ENCODE measurements around the gene MT2A. TPM values are rescaled to one million over a fixed set of nuclear protein-coding genes. Genes with fewer than 3 reads are reported as not detected.

MT2A gene
- total and polyA plus RNA-seq, 2 donors (not counting 1 experiment from before 2014, with no cell fraction given), result 3.1 to 14.4 TPM

DNA sequence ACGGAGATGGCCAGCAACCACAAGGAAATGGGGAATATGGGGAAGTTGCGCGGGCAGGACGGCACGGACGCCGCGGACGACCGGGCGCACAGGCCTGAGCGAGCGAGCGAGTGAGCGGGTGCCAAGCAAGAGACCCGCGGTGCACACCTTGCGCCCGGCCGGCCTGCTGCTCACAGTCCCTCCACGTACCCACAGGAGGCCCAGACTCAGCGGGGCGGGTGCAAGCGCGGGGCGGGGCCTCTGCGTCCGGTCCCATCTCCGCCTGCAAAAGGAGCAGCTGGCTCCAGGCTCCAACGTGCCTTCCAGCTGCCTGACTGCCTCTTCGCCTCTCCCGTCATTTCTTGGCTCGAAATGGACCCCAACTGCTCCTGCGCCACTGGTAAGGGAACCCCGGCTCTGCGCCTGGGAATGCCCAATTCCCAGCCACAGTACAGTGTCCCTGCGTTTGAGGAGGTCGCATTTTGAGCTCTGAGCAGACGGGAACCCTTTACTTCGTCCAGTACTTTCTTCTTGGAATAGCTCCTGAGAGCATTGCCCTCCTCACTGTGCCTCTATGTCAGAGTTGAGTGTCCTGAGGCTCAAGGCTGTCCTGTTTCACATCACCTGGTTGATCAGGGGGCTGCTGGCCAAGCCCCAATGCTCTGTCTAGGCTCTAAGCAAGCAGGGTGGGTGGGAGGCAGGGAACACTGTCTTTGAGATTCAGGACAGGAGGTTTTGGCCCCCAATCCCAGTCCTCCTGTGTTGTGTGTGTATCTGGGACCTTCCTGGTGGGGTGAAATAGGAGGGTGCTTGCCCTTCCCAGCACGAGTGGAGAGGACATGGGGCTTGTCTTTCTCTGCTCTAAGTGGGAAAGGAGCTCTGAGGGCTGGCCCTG lies 9.1 kb downstream of the MT2A start:
- Mint-ChIP-seq H3K4me3 (peak overlapping the region; percentile 64), H3K27me3 (peaks cover 38% of the 10 kb centered on the region), H3K27ac (no peak overlapping the region), H3K9me3 (ENCODE audit: insufficient read depth) (no peaks in the 10 kb centered on the region), H3K4me1 (peaks cover 10% of the 10 kb centered on the region)
- no peaks in the 10 kb centered on the region for H4K20me1 ChIP-seq (ENCODE audit: control insufficient read depth, insufficient read depth, low read length, poor library complexity, severe bottlenecking)
- WGBS (ENCODE audit: insufficient coverage), result 5% methylated on average over 40 of the region's 41 CpGs
- no peaks in the 10 kb centered on the region for H3K79me2 ChIP-seq (ENCODE audit: control insufficient read depth, insufficient read depth, low read length)
- H3K4me1 ChIP-seq (ENCODE audit: control insufficient read depth in 2 of 2, insufficient read depth in 2 of 2, low read length in 2 of 2), result peaks cover 10% of the 10 kb centered on the region in 2 donors
- H3K4me2 ChIP-seq (replicated peaks; ENCODE audit: low read depth, low read length, poor library complexity, severe bottlenecking), result peak overlapping the region; percentile 70
- ATAC-seq (ENCODE audit: low read depth) (peak; percentile 41), DNase-seq (no peak)
- no peak overlapping the region for H3K27ac ChIP-seq (ENCODE audit: low read length in 2 of 2)
- H3K9me3 ChIP-seq (ENCODE audit: control extremely low read depth in 1 of 3, control insufficient read depth in 2 of 3, insufficient read depth in 1 of 3, low read length in 2 of 3), result no peaks in the 10 kb centered on the region
- peak overlapping the region in 2 of 5 experiments; percentile 2 to 30 for H3K4me3 ChIP-seq (ENCODE audit: control extremely low read depth in 1 of 5, extremely low read depth in 1 of 5, insufficient read depth in 1 of 5, low read depth in 2 of 5, low read length in 4 of 5)
- H3K27me3 ChIP-seq (replicated peaks in 1 of 4; ENCODE audit: control extremely low read depth in 1 of 4, control insufficient read depth in 3 of 4, insufficient read depth in 4 of 4, low read length in 3 of 4), result peaks cover 0 to 33% (median 17%) of the 10 kb centered on the region in 4 experiments
- POLR2A ChIA-PET, result no interaction called here
- CTCF ChIA-PET, result interaction anchor here (1.4 kb wide), 1 partner anchor 17 kb away, joined by 6 read pairs; no protein-coding TSS in a partner anchor
- TF ChIP-seq, protein P1, sequence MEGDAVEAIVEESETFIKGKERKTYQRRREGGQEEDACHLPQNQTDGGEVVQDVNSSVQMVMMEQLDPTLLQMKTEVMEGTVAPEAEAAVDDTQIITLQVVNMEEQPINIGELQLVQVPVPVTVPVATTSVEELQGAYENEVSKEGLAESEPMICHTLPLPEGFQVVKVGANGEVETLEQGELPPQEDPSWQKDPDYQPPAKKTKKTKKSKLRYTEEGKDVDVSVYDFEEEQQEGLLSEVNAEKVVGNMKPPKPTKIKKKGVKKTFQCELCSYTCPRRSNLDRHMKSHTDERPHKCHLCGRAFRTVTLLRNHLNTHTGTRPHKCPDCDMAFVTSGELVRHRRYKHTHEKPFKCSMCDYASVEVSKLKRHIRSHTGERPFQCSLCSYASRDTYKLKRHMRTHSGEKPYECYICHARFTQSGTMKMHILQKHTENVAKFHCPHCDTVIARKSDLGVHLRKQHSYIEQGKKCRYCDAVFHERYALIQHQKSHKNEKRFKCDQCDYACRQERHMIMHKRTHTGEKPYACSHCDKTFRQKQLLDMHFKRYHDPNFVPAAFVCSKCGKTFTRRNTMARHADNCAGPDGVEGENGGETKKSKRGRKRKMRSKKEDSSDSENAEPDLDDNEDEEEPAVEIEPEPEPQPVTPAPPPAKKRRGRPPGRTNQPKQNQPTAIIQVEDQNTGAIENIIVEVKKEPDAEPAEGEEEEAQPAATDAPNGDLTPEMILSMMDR (IDR thresholded peaks at IDR 0.05), result no peak
- no peak for TF ChIP-seq EZH2 (IDR thresholded peaks at IDR 0.05; ENCODE audit: borderline replicate concordance, insufficient read depth, low read depth, low read length, poor library complexity, severe bottlenecking)
- H3K9ac ChIP-seq (ENCODE audit: low read length), result peak overlapping the region; percentile 23
- H3K36me3 ChIP-seq (replicated peaks in 1 of 2; ENCODE audit: control extremely low read depth in 1 of 2, control insufficient read depth in 1 of 2, extremely low read depth in 1 of 2, insufficient read depth in 2 of 2, low read length in 1 of 2), result no peaks in the 10 kb centered on the region
- H2AFZ ChIP-seq (ENCODE audit: insufficient read depth, low read depth, low read length, poor library complexity, severe bottlenecking), result peak overlapping the region; percentile 67
- intact Hi-C loops (cut with micrococcal nuclease), result no loop called here

DNA sequence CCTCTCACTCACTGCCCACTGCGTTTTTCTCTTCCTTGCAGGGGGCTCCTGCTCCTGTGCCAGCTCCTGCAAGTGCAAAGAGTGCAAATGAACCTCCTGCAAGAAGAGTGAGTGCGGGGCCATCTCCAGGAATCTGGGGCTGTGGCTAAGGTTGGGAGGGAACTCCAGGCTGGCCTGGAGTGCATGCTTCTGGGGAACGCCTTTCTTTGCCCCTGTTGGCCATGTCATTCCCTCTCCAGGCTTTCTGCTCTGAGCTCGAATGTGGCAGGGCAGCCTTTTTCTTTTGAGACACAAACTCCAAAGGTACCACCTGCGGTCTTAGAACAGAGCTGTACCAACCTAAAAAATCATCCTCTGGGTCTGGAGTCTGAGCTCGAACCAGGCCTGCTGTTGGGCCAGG lies 9.8 kb downstream of the MT2A start:
- Histone ChIP-seq H3K79me2 (ENCODE audit: control insufficient read depth, insufficient read depth, low read length) (no peaks in the 10 kb centered on the region), H3K27ac (ENCODE audit: low read length in 2 of 2) (no peak overlapping the region), H3K36me3 (replicated peaks in 1 of 2; ENCODE audit: control extremely low read depth in 1 of 2, control insufficient read depth in 1 of 2, extremely low read depth in 1 of 2, insufficient read depth in 2 of 2, low read length in 1 of 2) (no peaks in the 10 kb centered on the region), H3K4me1 (ENCODE audit: control insufficient read depth in 2 of 2, insufficient read depth in 2 of 2, low read length in 2 of 2) (peaks cover 10% of the 10 kb centered on the region in 2 donors), H3K4me3 (ENCODE audit: control extremely low read depth in 1 of 5, extremely low read depth in 1 of 5, insufficient read depth in 1 of 5, low read depth in 2 of 5, low read length in 4 of 5) (no peak overlapping the region), H3K27me3 (replicated peaks in 1 of 4; ENCODE audit: control extremely low read depth in 1 of 4, control insufficient read depth in 3 of 4, insufficient read depth in 4 of 4, low read length in 3 of 4) (peaks cover 0 to 33% (median 17%) of the 10 kb centered on the region in 4 experiments), H3K9ac (ENCODE audit: low read length) (no peak overlapping the region), H3K4me2 (replicated peaks; ENCODE audit: low read depth, low read length, poor library complexity, severe bottlenecking) (no peak overlapping the region), H2AFZ (ENCODE audit: insufficient read depth, low read depth, low read length, poor library complexity, severe bottlenecking) (no peak overlapping the region), H3K9me3 (ENCODE audit: control extremely low read depth in 1 of 3, control insufficient read depth in 2 of 3, insufficient read depth in 1 of 3, low read length in 2 of 3) (no peaks in the 10 kb centered on the region), H4K20me1 (ENCODE audit: control insufficient read depth, insufficient read depth, low read length, poor library complexity, severe bottlenecking) (no peaks in the 10 kb centered on the region)
- no peak overlapping the region for H3K27ac Mint-ChIP-seq
- CTCF ChIA-PET, result interaction anchor here (1.4 kb wide), 1 partner anchor 17 kb away, joined by 6 read pairs; no protein-coding TSS in a partner anchor
- intact Hi-C loops (cut with micrococcal nuclease), result no loop called here
- H3K27me3 Mint-ChIP-seq, result peaks cover 38% of the 10 kb centered on the region
- POLR2A ChIA-PET, result no interaction called here
- no peak overlapping the region for H3K4me3 Mint-ChIP-seq
- TF ChIP-seq, protein P1 (IDR thresholded peaks at IDR 0.05), result no peak
- DNase-seq (no peak), ATAC-seq (ENCODE audit: low read depth) (no peak)
- 58% methylated on average over 5 of the region's 6 CpGs for WGBS (ENCODE audit: insufficient coverage)
- no peaks in the 10 kb centered on the region for H3K9me3 Mint-ChIP-seq (ENCODE audit: insufficient read depth)
- peaks cover 10% of the 10 kb centered on the region for H3K4me1 Mint-ChIP-seq
